Measurements from ENCODE around the gene PRRG3.

The PRRG3 gene

GRCh38 chrX:151697522-151697921 lies 2.3 kb downstream of the PRRG3 start:
- Histone ChIP-seq H3K27me3 (replicated peaks; ENCODE audit: control insufficient read depth, insufficient read depth, low read length) (peaks cover 21% of the 10 kb centered on the region), H3K9me3 (ENCODE audit: control insufficient read depth, low read length) (no peaks in the 10 kb centered on the region), H3K4me1 (ENCODE audit: control insufficient read depth, insufficient read depth, low read length) (peaks cover 9% of the 10 kb centered on the region), H3K36me3 (ENCODE audit: control insufficient read depth, insufficient read depth, low read length, severe bottlenecking) (no peaks in the 10 kb centered on the region), H3K9ac (ENCODE audit: low read length) (peak overlapping the region; percentile 42), H3K4me3 (ENCODE audit: low read length) (peak overlapping the region; percentile 54)
- DNase-seq (ENCODE audit: low read depth) = peak; percentile 82

- no peak for DNase-seq (ENCODE audit: low read depth)
- Histone ChIP-seq H3K4me1 (ENCODE audit: control insufficient read depth, insufficient read depth, low read length) (peaks cover 9% of the 10 kb centered on the region), H3K36me3 (ENCODE audit: control insufficient read depth, insufficient read depth, low read length, severe bottlenecking) (no peaks in the 10 kb centered on the region), H3K4me3 (ENCODE audit: low read length) (no peak overlapping the region), H3K27me3 (replicated peaks; ENCODE audit: control insufficient read depth, insufficient read depth, low read length) (peaks cover 13% of the 10 kb centered on the region), H3K9me3 (ENCODE audit: control insufficient read depth, low read length) (no peaks in the 10 kb centered on the region), H3K9ac (ENCODE audit: low read length) (no peak overlapping the region)
Observed at GRCh38 chrX:151698485-151698884, 3.2 kb downstream of the PRRG3 start.

- Histone ChIP-seq H3K36me3 (ENCODE audit: control insufficient read depth, insufficient read depth, low read length, severe bottlenecking) (no peaks in the 10 kb centered on the region), H3K9me3 (ENCODE audit: control insufficient read depth, low read length) (no peaks in the 10 kb centered on the region), H3K27me3 (replicated peaks; ENCODE audit: control insufficient read depth, insufficient read depth, low read length) (peaks cover 17% of the 10 kb centered on the region), H3K9ac (ENCODE audit: low read length) (no peak overlapping the region), H3K4me3 (ENCODE audit: low read length) (no peak overlapping the region), H3K4me1 (ENCODE audit: control insufficient read depth, insufficient read depth, low read length) (peaks cover 9% of the 10 kb centered on the region)
- DNase-seq (ENCODE audit: low read depth) = no peak
Observed at GRCh38 chrX:151699746-151700145, 4.5 kb downstream of the PRRG3 start.

- no peak overlapping the region for H3K9ac ChIP-seq (ENCODE audit: low read length)
- peaks cover 24% of the 10 kb centered on the region for H3K27me3 ChIP-seq (replicated peaks; ENCODE audit: control insufficient read depth, insufficient read depth, low read length)
- H3K4me1 ChIP-seq (ENCODE audit: control insufficient read depth, insufficient read depth, low read length) = peaks cover 9% of the 10 kb centered on the region
- DNase-seq (ENCODE audit: low read depth) = no peak
- H3K9me3 ChIP-seq (ENCODE audit: control insufficient read depth, low read length) = no peaks in the 10 kb centered on the region
- no peaks in the 10 kb centered on the region for H3K36me3 ChIP-seq (ENCODE audit: control insufficient read depth, insufficient read depth, low read length, severe bottlenecking)
- H3K4me3 ChIP-seq (ENCODE audit: low read length) = no peak overlapping the region
Observed at GRCh38 chrX:151700581-151700980, 5.3 kb downstream of the PRRG3 start.

- no peak for DNase-seq (ENCODE audit: low read depth)
- Histone ChIP-seq H3K9me3 (ENCODE audit: control insufficient read depth, low read length) (no peaks in the 10 kb centered on the region), H3K9ac (ENCODE audit: low read length) (no peak overlapping the region), H3K4me1 (ENCODE audit: control insufficient read depth, insufficient read depth, low read length) (peaks cover 9% of the 10 kb centered on the region), H3K4me3 (ENCODE audit: low read length) (no peak overlapping the region), H3K36me3 (ENCODE audit: control insufficient read depth, insufficient read depth, low read length, severe bottlenecking) (no peaks in the 10 kb centered on the region), H3K27me3 (replicated peaks; ENCODE audit: control insufficient read depth, insufficient read depth, low read length) (peaks cover 27% of the 10 kb centered on the region)
Observed at GRCh38 chrX:151701071-151701470, 5.8 kb downstream of the PRRG3 start.

- no peak for DNase-seq (ENCODE audit: low read depth)
- Histone ChIP-seq H3K9ac (ENCODE audit: low read length) (no peak overlapping the region), H3K4me3 (ENCODE audit: low read length) (no peak overlapping the region), H3K36me3 (ENCODE audit: control insufficient read depth, insufficient read depth, low read length, severe bottlenecking) (no peaks in the 10 kb centered on the region), H3K27me3 (replicated peaks; ENCODE audit: control insufficient read depth, insufficient read depth, low read length) (peaks cover 32% of the 10 kb centered on the region), H3K4me1 (ENCODE audit: control insufficient read depth, insufficient read depth, low read length) (peaks cover 9% of the 10 kb centered on the region), H3K9me3 (ENCODE audit: control insufficient read depth, low read length) (no peaks in the 10 kb centered on the region)
Observed at GRCh38 chrX:151701531-151701930, 6.3 kb downstream of the PRRG3 start.

GRCh38 chrX:151702026-151702714 lies 6.9 kb downstream of the PRRG3 start:
- H3K27me3 ChIP-seq (replicated peaks; ENCODE audit: control insufficient read depth, insufficient read depth, low read length) = peaks cover 38% of the 10 kb centered on the region

GRCh38 chrX:151702741-151703340 lies 7.6 kb downstream of the PRRG3 start:
- Histone ChIP-seq H3K4me3 (ENCODE audit: low read length) (no peak overlapping the region), H3K9me3 (ENCODE audit: control insufficient read depth, low read length) (no peaks in the 10 kb centered on the region), H3K9ac (ENCODE audit: low read length) (no peak overlapping the region), H3K4me1 (ENCODE audit: control insufficient read depth, insufficient read depth, low read length) (peaks cover 2% of the 10 kb centered on the region), H3K27me3 (replicated peaks; ENCODE audit: control insufficient read depth, insufficient read depth, low read length) (peaks cover 45% of the 10 kb centered on the region), H3K36me3 (ENCODE audit: control insufficient read depth, insufficient read depth, low read length, severe bottlenecking) (no peaks in the 10 kb centered on the region)
- DNase-seq (ENCODE audit: low read depth) = no peak

More at GRCh38 chrX:151702026-151702714, 6.9 kb downstream of the PRRG3 start:
- Histone ChIP-seq H3K36me3 (ENCODE audit: control insufficient read depth, insufficient read depth, low read length, severe bottlenecking) (no peaks in the 10 kb centered on the region), H3K4me1 (ENCODE audit: control insufficient read depth, insufficient read depth, low read length) (peaks cover 8% of the 10 kb centered on the region), H3K4me3 (ENCODE audit: low read length) (no peak overlapping the region), H3K9ac (ENCODE audit: low read length) (no peak overlapping the region), H3K9me3 (ENCODE audit: control insufficient read depth, low read length) (no peaks in the 10 kb centered on the region)
- DNase-seq (ENCODE audit: low read depth) = peak; percentile 28

- Histone ChIP-seq H3K36me3 (ENCODE audit: control insufficient read depth, insufficient read depth, low read length, severe bottlenecking) (no peaks in the 10 kb centered on the region), H3K9me3 (ENCODE audit: control insufficient read depth, low read length) (no peaks in the 10 kb centered on the region), H3K4me1 (ENCODE audit: control insufficient read depth, insufficient read depth, low read length) (no peaks in the 10 kb centered on the region), H3K9ac (ENCODE audit: low read length) (no peak overlapping the region), H3K4me3 (ENCODE audit: low read length) (no peak overlapping the region), H3K27me3 (replicated peaks; ENCODE audit: control insufficient read depth, insufficient read depth, low read length) (peaks cover 47% of the 10 kb centered on the region)
- DNase-seq (ENCODE audit: low read depth) = no peak
Observed at GRCh38 chrX:151703487-151703886, 8.2 kb downstream of the PRRG3 start.

- Histone ChIP-seq H3K4me3 (ENCODE audit: low read length) (no peak overlapping the region), H3K9ac (ENCODE audit: low read length) (no peak overlapping the region), H3K36me3 (ENCODE audit: control insufficient read depth, insufficient read depth, low read length, severe bottlenecking) (no peaks in the 10 kb centered on the region), H3K9me3 (ENCODE audit: control insufficient read depth, low read length) (no peaks in the 10 kb centered on the region), H3K27me3 (replicated peaks; ENCODE audit: control insufficient read depth, insufficient read depth, low read length) (peaks cover 47% of the 10 kb centered on the region), H3K4me1 (ENCODE audit: control insufficient read depth, insufficient read depth, low read length) (no peaks in the 10 kb centered on the region)
- DNase-seq (ENCODE audit: low read depth) = no peak
Observed at GRCh38 chrX:151704041-151704663, 8.9 kb downstream of the PRRG3 start.

GRCh38 chrX:151708821-151709220 lies 13.6 kb downstream of the PRRG3 start:
- DNase-seq (ENCODE audit: low read depth) = no peak
- Histone ChIP-seq H3K36me3 (ENCODE audit: control insufficient read depth, insufficient read depth, low read length, severe bottlenecking) (no peaks in the 10 kb centered on the region), H3K27me3 (replicated peaks; ENCODE audit: control insufficient read depth, insufficient read depth, low read length) (peaks cover 42% of the 10 kb centered on the region), H3K4me1 (ENCODE audit: control insufficient read depth, insufficient read depth, low read length) (no peaks in the 10 kb centered on the region), H3K9me3 (ENCODE audit: control insufficient read depth, low read length) (no peaks in the 10 kb centered on the region), H3K9ac (ENCODE audit: low read length) (no peak overlapping the region), H3K4me3 (ENCODE audit: low read length) (no peak overlapping the region)
